GM19238 (cell line): ENCODE measurements around the gene TUBB3.
A peak's percentile ranks its signal among the peaks of the same experiment; 100 is the strongest.
"Not testable (repeated sequence)": the region's sequence is repeated elsewhere in the genome, so short reads cannot be mapped to it uniquely, and the experiment has no call there.

ENCODE experiments used
- DNase-seq: peaks from one replicate; pipeline ENCODE4 v3.0.0; 2011; ENCODE audit warnings: low spot score; ENCODE audit not compliant: insufficient read length

Gene TUBB3

GRCh38 chr16:89964201-89964600 is 41.1 kb downstream of the TUBB3 start:
- no peak for DNase-seq

GRCh38 chr16:89965447-89966225 is 42.5 kb downstream of the TUBB3 start:
- no peak for DNase-seq

DNA sequence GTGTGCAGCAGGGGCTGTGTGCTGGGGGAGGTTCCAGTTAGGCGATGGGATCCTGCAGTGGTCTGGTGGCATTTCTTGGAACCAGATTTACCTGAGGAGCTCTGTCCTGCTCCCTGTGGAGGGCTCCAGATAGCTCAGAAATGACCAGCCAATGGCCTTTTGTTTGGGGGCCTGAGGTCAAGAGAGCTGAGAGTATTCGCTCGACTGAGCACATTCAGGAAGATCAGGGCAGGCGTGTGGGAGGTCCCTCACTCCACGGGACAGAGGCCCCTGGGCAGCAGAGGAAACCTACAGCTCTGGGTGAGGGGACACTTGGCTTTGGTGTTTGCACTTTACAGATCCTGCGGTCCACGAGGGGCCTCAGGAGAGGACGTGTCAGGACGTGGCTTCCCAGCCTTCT is 43.6 kb downstream of the TUBB3 start:
- DNase-seq, result no peak

DNA sequence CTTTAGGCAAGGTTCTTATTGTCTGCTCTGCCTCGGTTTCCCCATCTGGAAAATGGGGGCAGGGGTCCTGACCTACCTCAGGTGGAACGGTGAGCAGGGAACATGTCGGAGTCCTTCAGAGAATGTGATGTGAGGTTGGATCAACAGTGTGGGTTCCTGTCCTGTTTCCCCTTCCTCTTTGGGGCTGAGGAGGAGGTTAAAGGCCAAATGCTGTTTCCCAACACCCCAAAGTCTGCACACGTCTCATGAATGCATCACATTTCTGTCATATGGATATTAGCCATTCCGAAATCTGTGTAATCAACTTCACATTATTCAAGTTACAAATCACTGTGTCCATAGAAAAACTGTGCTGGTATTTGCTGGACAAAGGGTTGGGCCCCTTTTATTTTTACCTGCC is 44.3 kb downstream of the TUBB3 start:
- not testable (repeated sequence) for DNase-seq

GRCh38 chr16:89968074-89968473 is 44.9 kb downstream of the TUBB3 start:
- DNase-seq, result not testable (repeated sequence)

- no peak for DNase-seq
These were observed 46.7 kb downstream of the TUBB3 start for GRCh38 chr16:89969741-89970410.

GRCh38 chr16:89971495-89972243 is 48.5 kb downstream of the TUBB3 start:
- no peak for DNase-seq

DNA sequence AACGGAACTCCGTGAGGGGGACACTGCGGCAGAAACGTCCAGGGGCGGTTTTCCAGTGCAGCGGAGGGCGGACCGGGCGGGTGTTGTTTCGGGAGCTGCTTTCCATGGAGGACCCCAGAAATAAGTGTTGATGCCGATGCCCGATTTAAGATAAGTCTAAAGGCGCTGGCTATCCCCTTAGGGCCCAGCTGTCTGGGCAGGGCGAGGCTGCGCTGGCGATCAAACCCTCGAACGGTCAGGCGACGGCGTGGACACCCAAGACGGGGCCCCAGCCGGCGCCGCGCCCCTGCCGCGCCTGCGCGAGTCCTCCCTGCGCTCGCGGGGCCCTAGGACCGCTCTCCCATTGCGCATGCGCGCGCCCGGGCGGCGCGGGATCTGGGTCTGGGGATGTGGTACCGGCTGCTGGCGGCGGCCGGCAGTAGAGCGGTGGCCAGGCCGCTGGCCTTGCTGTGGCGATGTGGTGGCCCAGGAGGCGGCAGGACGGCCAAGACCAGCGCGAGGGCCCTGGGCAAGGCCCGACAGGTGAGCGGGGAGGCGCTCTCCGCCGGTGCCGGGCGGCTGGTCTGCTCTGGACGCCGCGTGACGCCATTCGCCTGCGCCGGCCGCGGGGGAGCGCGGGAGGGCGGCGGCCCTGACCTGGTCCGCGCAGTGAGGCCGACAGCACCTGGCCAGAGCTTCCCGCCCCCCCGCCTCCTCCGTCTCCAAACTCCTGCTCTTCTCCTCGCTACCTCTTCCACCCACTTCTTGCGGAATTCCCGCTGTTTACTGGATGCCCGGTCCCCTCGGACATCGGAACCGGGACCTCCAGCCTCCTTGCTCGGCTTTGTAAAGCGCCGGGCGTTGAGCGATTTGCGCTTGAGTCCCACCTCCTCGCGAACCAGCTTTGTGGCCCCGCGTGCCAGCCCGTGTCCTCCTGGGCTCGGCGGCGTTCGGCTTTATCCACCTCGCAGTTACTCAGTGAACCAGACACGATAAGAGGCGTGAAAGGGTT is 49.4 kb downstream of the TUBB3 start:
- peak; percentile 100 for DNase-seq

- DNase-seq, result no peak
These were observed 50.1 kb downstream of the TUBB3 start for GRCh38 chr16:89973235-89973634.

DNA sequence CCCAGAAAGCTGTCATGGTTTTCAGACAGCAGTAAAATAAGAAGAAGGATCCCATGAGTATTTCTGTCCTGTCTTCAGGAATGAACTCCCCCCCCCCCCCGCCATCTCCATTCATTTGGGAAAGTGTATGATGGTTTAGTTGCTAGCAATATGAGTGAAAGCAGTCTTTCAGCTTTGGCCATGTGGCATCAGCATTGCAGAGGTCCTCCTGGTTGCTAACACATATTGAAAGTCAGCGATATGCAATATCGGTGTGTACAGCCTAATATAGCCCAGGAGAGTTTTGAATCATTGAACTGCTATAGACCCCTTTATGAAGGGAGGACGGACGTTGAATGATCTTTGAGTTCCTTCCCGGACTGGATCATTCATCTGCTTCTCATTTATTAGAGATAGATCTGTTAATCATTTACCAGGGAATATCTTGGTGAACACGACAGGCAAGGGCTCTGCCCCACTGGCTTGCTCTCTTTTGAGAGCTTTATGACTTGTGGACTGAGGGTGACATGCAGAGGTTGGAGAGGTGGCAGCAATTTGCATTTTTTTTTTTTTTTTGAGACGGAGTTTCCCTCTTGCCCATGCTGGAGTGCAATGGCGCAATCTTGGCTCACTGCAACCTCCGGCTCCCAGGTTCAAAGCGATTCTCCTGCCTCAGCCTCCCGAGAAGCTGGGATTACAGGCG is 50.7 kb downstream of the TUBB3 start:
- DNase-seq, result no peak

- DNase-seq, result no peak
These were observed 51.7 kb downstream of the TUBB3 start for GRCh38 chr16:89974870-89975269.

DNA sequence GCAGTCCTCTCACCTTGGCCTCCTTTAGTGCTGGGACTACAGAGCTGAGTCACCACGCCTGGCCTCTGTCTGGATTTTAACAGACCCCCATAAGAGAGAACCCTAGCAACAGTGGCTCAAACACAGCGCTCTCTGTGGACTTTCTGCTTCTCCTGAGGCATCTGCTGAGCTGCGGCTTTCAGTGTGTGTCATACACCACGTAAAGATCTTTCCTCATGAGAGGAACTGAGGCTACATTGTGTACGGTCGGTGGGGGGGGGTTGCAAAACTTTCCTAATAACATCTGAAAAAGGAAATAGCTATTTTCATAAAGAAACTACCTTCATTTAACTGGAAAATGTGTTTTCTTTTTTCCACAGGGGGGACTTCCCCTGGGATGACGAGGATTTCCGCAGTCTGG is 58.3 kb downstream of the TUBB3 start:
- DNase-seq, result no peak

DNA sequence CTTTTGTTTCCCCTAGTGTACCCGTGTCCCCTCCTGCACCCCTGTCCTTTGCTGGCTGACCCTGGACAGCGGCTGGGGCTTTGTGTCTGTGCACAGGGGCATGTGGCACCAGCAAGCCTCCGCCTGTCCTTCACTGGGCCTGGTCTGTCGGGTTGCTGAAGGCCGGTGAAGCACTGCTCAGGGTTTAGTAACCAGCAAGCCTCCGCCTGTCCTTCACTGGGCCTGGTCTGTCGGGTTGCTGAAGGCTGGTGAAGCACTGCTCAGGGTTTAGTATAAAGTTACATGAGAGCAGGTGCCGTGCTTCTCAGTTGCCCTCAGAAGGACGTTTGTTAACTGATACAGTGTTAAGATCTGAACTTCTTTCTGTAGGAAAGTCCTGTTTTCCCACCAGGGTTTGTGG is 59.2 kb downstream of the TUBB3 start:
- no peak for DNase-seq

GRCh38 chr16:89983536-89983935 is 60.4 kb downstream of the TUBB3 start:
- no peak for DNase-seq

- no peak for DNase-seq
These were observed 61.1 kb downstream of the TUBB3 start for GRCh38 chr16:89984216-89984615.

GRCh38 chr16:89985219-89985618 is 62.1 kb downstream of the TUBB3 start:
- no peak for DNase-seq
